ENCODE results near the gene TC2N.

- TF ChIP-seq POLR2AphosphoS5 (IDR thresholded peaks at IDR 0.05) = no peak
- TF ChIP-seq CTCF (IDR thresholded peaks at IDR 0.05; ENCODE audit: poor library complexity, severe bottlenecking) = no peak
These were observed 7.1 kb downstream of the TC2N start for GRCh38 chr14:91860238-91860637.

Data from neural cell (in vitro differentiated cells).